ENCODE data around the gene APBA2.

Gene APBA2

GRCh38 chr15:29133321-29133720 lies 247.5 kb downstream of the APBA2 start:
- DNase-seq (ENCODE audit: low read depth, low spot score), result no peak

DNA sequence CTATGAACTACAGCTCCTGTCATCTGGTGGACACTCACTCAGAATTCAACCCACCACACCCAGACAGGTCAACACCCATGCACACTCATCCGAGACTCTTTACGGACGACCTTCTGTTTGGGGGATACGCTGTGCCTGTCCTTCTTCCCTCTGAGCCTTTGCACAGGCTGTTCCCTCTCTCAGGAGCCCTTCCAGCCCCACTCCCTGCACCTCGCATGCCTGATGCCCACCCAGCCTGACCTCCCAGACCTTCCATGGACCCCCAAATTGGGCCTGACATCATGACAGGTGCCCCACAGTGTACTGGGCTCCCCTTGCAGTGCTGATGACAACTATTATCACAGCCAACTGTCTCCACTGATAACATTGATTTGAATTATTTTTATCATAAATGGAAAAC lies 248.0 kb downstream of the APBA2 start:
- DNase-seq (ENCODE audit: low read depth, low spot score), result no peak

DNA sequence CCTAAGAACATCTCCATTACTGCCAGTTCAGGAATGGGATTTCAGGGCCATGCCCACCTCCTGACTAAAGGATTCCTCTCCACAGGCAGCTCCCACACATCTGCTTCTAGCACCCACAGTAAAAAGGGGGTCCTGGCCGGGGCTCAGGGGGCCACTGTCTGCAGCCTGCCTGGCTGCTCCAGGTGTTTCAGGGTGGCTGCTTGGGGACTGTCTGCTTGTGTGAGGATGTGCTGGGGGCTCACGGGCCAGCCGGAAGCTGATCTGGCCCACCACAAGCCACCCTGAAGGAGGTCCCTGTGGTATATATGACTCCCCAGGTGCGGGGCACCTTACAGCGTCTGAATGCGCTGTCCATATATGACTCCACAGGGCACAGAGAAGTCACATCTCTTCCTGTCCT lies 248.5 kb downstream of the APBA2 start:
- no peak for DNase-seq (ENCODE audit: low read depth, low spot score)

GRCh38 chr15:29134641-29135308 lies 249.0 kb downstream of the APBA2 start:
- DNase-seq (ENCODE audit: low read depth, low spot score), result no peak

- no peak for DNase-seq (ENCODE audit: low read depth, low spot score)
Measured at GRCh38 chr15:29135309-29135657, 249.5 kb downstream of the APBA2 start.

GRCh38 chr15:29135702-29136646 lies 250.2 kb downstream of the APBA2 start:
- no peak for DNase-seq (ENCODE audit: low read depth, low spot score)

DNA sequence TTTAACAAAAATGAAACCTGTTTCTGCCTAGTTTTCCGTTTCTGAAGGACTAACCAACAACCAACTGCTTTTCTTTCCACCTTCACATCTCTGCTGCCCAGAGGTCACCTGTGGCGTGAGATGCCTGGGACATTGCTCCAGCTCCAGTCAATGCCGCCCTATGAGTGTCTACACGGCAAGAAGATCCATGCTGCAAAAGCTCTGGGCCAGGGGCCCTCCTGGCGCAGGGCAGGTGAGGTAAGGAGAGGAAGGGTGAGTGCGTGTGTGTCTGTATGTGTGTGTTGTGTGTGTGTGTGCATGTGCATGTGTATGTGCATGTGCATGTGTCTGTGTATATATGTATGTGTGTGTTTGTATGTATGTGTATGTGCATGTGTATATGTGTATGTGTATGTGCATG lies 252.5 kb downstream of the APBA2 start:
- no peak for DNase-seq (ENCODE audit: low read depth, low spot score)

DNA sequence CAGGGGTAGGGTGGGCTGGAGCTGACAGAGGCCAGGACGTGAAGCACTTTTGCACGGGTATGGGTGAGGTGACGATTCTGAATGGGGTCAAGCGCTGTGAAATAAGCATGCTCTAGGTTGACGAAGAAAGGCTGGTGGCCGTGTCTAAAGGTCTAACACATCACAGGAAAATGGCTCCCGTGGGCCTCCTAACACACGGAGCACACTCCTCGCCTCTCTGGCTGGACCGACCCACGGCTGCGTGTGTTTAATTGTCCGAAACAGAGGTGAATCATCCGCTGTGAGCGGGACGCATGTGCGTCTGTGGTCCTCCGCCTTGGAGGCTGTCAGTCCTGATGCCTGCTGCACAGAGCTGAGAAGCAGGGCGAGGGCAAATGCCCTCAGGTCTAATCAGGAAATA lies 253.3 kb downstream of the APBA2 start:
- DNase-seq (ENCODE audit: low read depth, low spot score), result no peak

GRCh38 chr15:29139540-29140459 lies 254.0 kb downstream of the APBA2 start:
- DNase-seq (ENCODE audit: low read depth, low spot score), result peak; percentile 91

DNA sequence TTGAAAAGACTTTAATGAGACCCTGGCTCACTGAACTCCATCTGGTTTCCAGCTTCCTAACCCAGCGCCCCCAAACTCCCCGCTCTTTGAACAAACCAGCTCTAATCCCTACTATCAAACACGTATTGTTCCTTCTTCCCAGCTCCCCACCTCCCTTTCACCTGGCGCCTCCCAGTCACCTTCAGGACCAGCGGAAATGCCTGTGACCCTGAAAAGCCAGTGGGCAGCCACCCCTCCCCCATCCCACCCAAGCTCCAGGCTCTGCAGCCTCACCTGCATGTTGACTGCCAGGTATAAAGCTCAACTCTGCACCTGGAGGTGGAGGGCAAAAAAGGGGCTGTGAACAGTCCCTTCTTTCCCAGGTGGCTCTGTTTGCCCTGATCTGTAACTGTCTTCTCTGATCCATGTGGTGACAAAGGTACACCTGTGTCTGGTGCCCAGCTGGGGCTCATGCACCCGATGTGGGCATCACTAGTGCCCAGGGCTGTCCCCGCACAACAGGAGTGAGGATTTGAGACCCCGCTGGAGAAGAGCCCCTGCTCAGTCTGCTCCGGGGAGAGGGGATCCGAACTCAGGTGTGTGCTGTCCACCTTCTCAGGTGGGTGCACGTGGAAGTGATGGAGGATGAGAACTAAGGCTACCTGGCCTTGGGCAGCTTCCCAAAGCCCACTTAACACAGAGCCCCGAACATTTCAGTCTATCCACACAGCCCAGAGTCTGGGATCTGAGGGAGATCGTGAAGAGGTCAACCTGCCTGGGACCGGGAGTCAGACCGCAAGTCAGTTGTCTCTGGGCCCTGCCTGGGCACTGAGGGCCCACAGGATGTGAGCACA lies 254.9 kb downstream of the APBA2 start:
- no peak for DNase-seq (ENCODE audit: low read depth, low spot score)

DNA sequence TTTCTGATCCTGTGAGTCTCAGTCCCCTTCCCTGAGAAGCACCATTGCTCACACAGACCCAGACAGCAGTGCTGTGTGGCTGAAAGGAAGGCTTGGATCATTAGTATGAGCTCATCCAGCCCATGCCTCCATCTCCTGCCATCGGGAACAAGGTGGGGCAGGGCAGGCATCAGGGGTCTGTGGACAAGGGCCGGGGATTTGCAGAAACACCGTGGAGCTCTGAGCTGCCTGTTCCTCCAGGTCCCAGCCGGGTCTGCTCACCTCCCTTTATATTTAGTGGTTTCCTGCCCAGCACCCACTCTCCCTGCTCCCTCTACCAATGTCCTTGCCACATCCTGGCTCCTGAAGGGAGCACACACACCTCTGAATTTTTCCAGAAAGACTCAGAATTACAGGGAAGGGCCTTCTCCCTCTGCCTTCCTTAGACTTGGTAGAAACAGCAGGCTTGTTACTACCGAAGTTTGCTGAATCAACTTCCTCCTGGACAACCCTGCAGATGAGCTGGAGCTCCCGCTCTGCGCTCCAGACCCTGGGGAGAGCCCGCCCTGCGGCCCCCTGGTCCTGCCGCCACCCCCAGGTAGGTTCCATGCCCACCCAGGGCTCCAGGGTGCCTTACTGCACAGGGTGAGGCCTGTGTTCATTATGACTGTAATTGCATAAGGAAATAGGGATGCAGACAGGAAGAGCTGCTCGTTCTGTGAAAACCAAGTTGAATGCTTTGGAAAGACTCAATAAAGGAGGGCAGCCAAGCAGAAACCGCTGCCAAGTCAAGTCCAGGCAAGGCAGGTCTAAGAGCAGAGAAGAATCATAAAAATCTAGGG lies 255.7 kb downstream of the APBA2 start:
- DNase-seq (ENCODE audit: low read depth, low spot score), result no peak

- no peak for DNase-seq (ENCODE audit: low read depth, low spot score)
Measured at GRCh38 chr15:29142129-29142747, 256.5 kb downstream of the APBA2 start.

DNA sequence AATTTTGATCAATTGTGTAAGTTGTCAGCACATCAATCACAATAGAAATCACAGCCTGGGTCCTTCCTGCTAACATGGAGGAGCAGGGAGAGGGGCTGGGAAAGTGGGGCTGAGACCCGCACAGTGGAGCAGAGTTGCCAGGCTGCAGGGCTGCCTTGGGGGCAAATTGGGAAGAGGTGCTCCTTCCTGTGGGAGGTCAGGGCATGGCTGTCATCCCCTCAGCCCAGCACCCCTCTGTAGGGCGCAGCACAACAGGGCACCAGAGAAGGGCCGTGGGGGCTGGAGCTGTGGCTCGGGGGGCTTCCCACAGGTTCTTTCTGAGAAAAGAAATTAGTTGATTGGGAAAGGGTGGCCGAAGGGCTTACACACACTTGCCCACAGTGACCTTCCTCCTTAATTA lies 257.5 kb downstream of the APBA2 start:
- DNase-seq (ENCODE audit: low read depth, low spot score), result no peak

GRCh38 chr15:29143909-29144635 lies 258.3 kb downstream of the APBA2 start:
- no peak for DNase-seq (ENCODE audit: low read depth, low spot score)

DNA sequence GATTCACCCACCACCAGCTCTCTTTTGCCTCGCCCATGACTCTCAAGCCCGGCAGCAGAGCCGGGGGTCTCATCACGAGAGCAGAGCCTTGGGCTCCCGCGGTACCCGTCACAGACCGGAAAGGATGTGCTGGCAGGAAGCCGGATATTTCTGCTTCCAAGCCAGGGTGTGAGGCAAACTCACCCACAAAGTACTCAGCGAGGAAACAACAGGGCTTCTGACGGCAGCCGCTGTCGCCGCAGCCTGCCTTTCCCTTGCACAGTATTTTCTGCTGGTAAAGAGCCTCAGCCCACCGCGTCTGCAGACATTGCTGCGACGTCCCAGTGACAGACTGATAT lies 263.9 kb downstream of the APBA2 start:
- no peak for DNase-seq (ENCODE audit: low read depth, low spot score)

DNA sequence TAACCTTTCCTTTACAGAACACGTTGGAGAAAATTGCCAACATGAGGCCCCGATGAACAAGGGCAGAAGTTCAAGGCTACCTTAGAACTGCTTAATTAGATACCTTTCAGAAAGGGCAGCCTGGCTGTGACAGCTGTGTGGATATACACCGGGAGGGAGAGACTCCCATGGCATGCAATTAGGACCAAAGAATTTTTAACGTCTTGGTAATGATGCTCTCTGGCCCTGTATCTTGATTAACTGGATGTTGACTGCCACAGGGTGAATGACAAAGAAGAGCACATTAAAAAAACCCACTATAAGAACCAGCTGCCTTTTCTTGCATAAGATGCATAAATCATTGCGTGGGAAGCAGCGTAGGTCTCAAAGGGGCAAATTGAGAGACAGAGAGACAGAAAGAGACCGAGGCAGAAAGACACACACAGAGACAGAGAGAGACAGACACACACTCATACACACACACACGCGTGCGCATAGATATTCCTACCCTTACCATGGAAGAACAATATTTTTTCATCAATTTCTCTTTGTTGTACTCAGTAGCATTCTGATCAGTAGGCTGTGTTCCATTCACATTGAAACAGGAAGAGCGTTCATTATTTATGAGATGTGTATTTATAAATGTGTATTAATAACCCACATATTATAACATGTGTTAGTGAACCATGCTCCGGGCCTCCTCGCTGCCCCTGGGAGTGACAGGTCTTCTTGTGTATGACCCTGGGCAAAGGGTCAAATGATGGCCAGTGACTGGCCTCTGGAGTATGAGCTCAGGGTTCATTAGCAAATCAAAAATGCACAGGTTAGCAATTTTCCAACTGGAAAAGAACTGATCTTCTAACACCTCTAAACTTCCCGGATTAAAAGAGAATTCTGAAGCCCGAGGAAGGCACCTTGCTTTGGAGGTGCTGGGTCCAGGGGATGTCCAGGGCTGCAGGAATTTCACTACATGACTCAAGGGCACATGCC lies 265.0 kb downstream of the APBA2 start:
- DNase-seq (ENCODE audit: low read depth, low spot score), result no peak

DNA sequence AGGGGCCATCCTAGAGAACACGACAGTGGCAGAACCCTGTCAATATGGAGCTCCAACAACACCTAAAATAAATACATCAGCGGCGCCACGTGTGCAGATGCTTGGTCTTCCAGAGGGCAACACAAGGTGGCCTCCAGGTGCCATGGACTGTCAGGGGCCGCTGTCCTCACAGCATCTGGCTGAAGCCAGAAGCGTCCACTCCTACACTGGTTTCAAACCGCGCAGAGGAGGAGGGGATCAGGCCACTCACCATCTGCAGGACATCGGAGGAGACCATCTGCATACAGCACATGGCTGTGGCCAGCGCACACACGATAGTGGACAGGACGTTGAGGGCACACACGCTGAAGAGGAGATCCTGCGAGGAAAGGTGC lies 265.7 kb downstream of the APBA2 start:
- DNase-seq (ENCODE audit: low read depth, low spot score), result no peak

- DNase-seq (ENCODE audit: low read depth, low spot score), result no peak
Measured at GRCh38 chr15:29156521-29156920, 270.7 kb downstream of the APBA2 start.
